ENCODE results near the gene KCNMA1. TPM values are rescaled to one million over a fixed set of nuclear protein-coding genes. Genes with fewer than 3 reads are reported as not detected.

Gene KCNMA1
- total RNA-seq, 1 donor from 2014 or later: 15.8 TPM

GRCh38 chr10:77031531-77032187 is 605.9 kb downstream of the KCNMA1 start:
- no peak for FAIRE-seq
- Histone ChIP-seq H3K4me3 (ENCODE audit: low read depth, low read length) (no peak overlapping the region), H3K36me3 (ENCODE audit: control insufficient read depth, insufficient read depth, low read length) (no peaks in the 10 kb centered on the region), H3K27me3 (ENCODE audit: control insufficient read depth, insufficient read depth, low read length) (no peaks in the 10 kb centered on the region)
- no peak for TF ChIP-seq CTCF (IDR thresholded peaks at IDR 0.05; ENCODE audit: insufficient read depth, low read length, severe bottlenecking)
- no peak for DNase-seq (ENCODE audit: low read depth)

- no peak for DNase-seq (ENCODE audit: low read depth)
- FAIRE-seq: no peak
- Histone ChIP-seq H3K27me3 (ENCODE audit: control insufficient read depth, insufficient read depth, low read length) (no peaks in the 10 kb centered on the region), H3K36me3 (ENCODE audit: control insufficient read depth, insufficient read depth, low read length) (no peaks in the 10 kb centered on the region), H3K4me3 (ENCODE audit: low read depth, low read length) (no peak overlapping the region)
- no peak for TF ChIP-seq CTCF (IDR thresholded peaks at IDR 0.05; ENCODE audit: insufficient read depth, low read length, severe bottlenecking)
Measured at GRCh38 chr10:77030974-77031373, 606.6 kb downstream of the KCNMA1 start.

GRCh38 chr10:77029777-77030717 is 607.6 kb downstream of the KCNMA1 start:
- Histone ChIP-seq H3K4me3 (ENCODE audit: low read depth, low read length) (no peak overlapping the region), H3K36me3 (ENCODE audit: control insufficient read depth, insufficient read depth, low read length) (no peaks in the 10 kb centered on the region), H3K27me3 (ENCODE audit: control insufficient read depth, insufficient read depth, low read length) (no peaks in the 10 kb centered on the region)
- TF ChIP-seq CTCF (IDR thresholded peaks at IDR 0.05; ENCODE audit: insufficient read depth, low read length, severe bottlenecking): no peak
- DNase-seq (ENCODE audit: low read depth): no peak
- no peak for FAIRE-seq

GRCh38 chr10:77028042-77028441 is 609.6 kb downstream of the KCNMA1 start:
- no peak for TF ChIP-seq CTCF (IDR thresholded peaks at IDR 0.05; ENCODE audit: insufficient read depth, low read length, severe bottlenecking)
- FAIRE-seq (no peak), DNase-seq (ENCODE audit: low read depth) (no peak)
- Histone ChIP-seq H3K36me3 (ENCODE audit: control insufficient read depth, insufficient read depth, low read length) (no peaks in the 10 kb centered on the region), H3K4me3 (ENCODE audit: low read depth, low read length) (no peak overlapping the region), H3K27me3 (ENCODE audit: control insufficient read depth, insufficient read depth, low read length) (no peaks in the 10 kb centered on the region)

- Histone ChIP-seq H3K4me3 (ENCODE audit: low read depth, low read length) (no peak overlapping the region), H3K27me3 (ENCODE audit: control insufficient read depth, insufficient read depth, low read length) (no peaks in the 10 kb centered on the region), H3K36me3 (ENCODE audit: control insufficient read depth, insufficient read depth, low read length) (no peaks in the 10 kb centered on the region)
- no peak for TF ChIP-seq CTCF (IDR thresholded peaks at IDR 0.05; ENCODE audit: insufficient read depth, low read length, severe bottlenecking)
- DNase-seq (ENCODE audit: low read depth): no peak
- FAIRE-seq: peak; percentile 47
Measured at GRCh38 chr10:77027576-77027975, 610.0 kb downstream of the KCNMA1 start.

Data from bronchial epithelial cell (primary cell).